Neutrophil (primary cell): ENCODE results near the gene THSD4.

Experiments
- H3K27ac ChIP-seq: fragments of 200-600 bp; sonication (generic); 2 replicates; pipeline ENCODE4 v1.5.1; 2016; ENCODE audit warnings: mild to moderate bottlenecking, moderate library complexity
- H3K27me3 ChIP-seq: fragments of 200-600 bp; sonication (generic); 2 replicates; pipeline ENCODE4 v1.6.0; 2016; ENCODE audit warnings: mild to moderate bottlenecking
- H3K36me3 ChIP-seq: fragments of 200-600 bp; sonication (generic); 2 replicates; pipeline ENCODE4 v1.5.1; 2017
- H3K4me1 ChIP-seq, 2 experiments: fragments of 200-600 bp in 1 of 2; sonication (generic) in 1 of 2; 1 replicate in 1 of 2; 2 replicates in 1 of 2; pipeline versions ENCODE4 v1.5.1 to v1.6.1; 2013 to 2016; ENCODE audit warnings: low read depth in 1 of 2, low read length in 1 of 2, mild to moderate bottlenecking in 1 of 2, moderate library complexity in 1 of 2; ENCODE audit not compliant: control insufficient read depth in 1 of 2, insufficient read depth in 1 of 2
- H3K4me3 ChIP-seq, 2 experiments: fragments of 200-600 bp in 1 of 2; sonication (generic) in 1 of 2; 1 replicate in 1 of 2; 2 replicates in 1 of 2; pipeline ENCODE4 v1.5.1; 2013 to 2016; ENCODE audit warnings: low read depth in 1 of 2, low read length in 1 of 2, mild to moderate bottlenecking in 1 of 2, moderate library complexity in 1 of 2
- H3K9me3 ChIP-seq: fragments of 200-600 bp; sonication (generic); 2 replicates; pipeline ENCODE4 v1.5.1; 2016
- CTCF ChIP-seq: fragments of 200-600 bp; sonication (generic); IDR thresholded peaks from 2 replicates; pipeline ENCODE4 v1.5.1; 2016; ENCODE audit warnings: antibody characterized with exemption

Gene THSD4

DNA sequence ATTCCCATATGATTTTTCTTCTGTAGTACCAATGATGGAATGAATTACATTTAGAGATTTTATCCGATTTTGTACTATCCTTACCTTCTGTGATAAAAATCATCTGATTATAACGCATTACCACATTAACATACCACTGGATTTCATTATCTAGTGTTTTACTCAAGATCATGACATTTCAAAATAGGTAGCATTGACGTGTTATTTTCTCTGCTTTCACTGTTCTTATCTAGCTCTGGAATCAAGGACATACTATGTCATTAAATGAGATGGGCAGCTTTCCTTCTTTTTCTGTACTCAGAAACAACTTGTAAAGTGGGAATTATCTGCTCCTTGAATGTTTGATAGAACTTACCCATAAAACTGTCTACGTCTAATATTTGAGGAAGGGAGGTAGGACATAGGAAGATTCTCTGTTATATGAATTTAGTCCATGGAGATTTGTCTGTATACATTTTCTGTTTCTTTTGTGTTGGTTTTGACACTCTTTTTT, 511.4 kb downstream of the THSD4 start:
- H3K4me1 ChIP-seq: no peaks in the 10 kb centered on the region

GRCh38 chr15:71627188-71627587, 511.9 kb downstream of the THSD4 start:
- no peaks in the 10 kb centered on the region for H3K4me1 ChIP-seq

More for the DNA sequence above, 511.4 kb downstream of the THSD4 start:
- Histone ChIP-seq H3K27me3 (peaks cover 17% of the 10 kb centered on the region), H3K4me3 (no peak overlapping the region), H3K9me3 (no peaks in the 10 kb centered on the region), H3K36me3 (no peaks in the 10 kb centered on the region), H3K27ac (no peak overlapping the region)
- TF ChIP-seq CTCF: no peak

GRCh38 chr15:71627604-71628003, 512.3 kb downstream of the THSD4 start:
- no peaks in the 10 kb centered on the region for H3K9me3 ChIP-seq
- no peak for TF ChIP-seq CTCF
- no peaks in the 10 kb centered on the region for H3K4me1 ChIP-seq
- no peaks in the 10 kb centered on the region for H3K36me3 ChIP-seq
- H3K4me3 ChIP-seq: no peak overlapping the region
- peaks cover 17% of the 10 kb centered on the region for H3K27me3 ChIP-seq
- H3K27ac ChIP-seq: no peak overlapping the region

More at GRCh38 chr15:71627188-71627587, 511.9 kb downstream of the THSD4 start:
- Histone ChIP-seq H3K36me3 (no peaks in the 10 kb centered on the region), H3K27me3 (peaks cover 17% of the 10 kb centered on the region), H3K27ac (no peak overlapping the region), H3K4me3 (no peak overlapping the region), H3K9me3 (no peaks in the 10 kb centered on the region)
- TF ChIP-seq CTCF: no peak

DNA sequence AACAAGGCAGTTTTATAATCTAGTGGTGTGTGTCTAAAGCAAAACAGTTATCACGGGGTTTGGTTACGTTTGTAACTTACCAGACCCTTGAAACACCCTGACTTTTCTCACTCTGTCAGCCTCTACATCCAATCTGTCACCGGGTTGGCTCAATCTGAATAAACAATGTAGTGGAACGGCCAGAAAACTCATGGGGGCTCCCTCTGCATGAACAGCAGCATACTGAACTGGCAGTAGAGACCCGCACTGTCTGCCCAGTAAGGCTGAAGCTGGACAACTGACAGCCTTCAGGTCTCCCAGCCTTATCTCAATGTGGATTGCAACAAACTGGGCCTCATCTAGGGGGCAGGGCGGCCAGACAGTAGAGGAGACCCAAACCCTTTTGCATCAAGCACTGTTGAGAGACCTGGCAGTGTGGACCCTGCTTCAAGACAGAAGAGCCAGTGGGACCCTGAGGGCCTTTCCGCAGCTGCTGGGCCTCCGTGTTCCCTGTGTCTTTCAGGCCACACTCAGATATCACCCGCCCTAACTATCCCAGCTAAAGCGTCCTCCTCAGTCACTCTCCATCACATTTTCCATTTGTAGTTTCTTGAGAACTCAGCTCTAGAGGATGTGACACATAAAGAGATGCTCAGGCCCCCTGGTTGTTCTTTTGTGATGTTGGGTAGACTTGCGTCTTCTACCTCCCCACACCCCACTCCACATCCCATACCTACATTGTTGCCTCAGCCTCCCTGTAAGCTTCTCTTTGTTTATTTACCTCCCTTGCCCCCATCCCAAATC, 513.9 kb downstream of the THSD4 start:
- Histone ChIP-seq H3K36me3 (no peaks in the 10 kb centered on the region), H3K27me3 (peaks cover 17% of the 10 kb centered on the region), H3K4me1 (no peaks in the 10 kb centered on the region), H3K27ac (no peak overlapping the region), H3K9me3 (no peaks in the 10 kb centered on the region), H3K4me3 (no peak overlapping the region)
- no peak for TF ChIP-seq CTCF

DNA sequence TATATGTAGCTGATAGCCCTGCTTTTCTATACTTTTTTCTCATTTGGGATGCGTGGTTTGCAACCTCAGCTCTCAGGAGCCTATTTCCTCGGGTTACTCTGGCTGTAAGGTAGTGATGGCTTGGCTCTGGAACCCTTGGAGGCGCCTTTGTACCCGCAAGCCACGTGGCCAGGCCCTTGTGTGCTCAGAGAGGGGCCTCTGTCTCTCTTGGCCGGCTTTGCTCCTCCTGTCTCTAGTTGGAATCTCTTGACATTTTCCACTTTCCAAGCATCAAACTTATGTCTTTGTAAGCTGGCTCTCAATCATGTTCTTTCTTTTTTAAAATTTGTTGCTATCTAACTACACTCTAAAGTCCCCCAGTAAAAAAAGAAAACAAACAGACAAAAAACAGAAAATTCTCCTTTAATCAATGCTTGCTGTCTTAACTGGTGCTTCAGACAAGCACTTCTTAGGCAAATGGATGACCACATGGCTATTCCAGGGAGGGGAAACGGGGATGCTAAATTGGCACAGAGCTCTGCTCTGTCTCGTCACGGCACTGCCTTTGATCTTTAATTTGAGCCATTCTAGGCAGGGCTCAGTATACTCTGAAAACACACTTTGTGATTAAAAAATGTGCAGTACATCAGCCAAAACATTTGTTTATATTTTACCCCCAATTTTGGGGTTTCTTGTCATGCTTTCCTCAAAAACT, 514.7 kb downstream of the THSD4 start:
- Histone ChIP-seq H3K4me1 (no peaks in the 10 kb centered on the region), H3K27me3 (peaks cover 14% of the 10 kb centered on the region), H3K36me3 (no peaks in the 10 kb centered on the region), H3K4me3 (no peak overlapping the region), H3K9me3 (no peaks in the 10 kb centered on the region), H3K27ac (no peak overlapping the region)
- no peak for TF ChIP-seq CTCF
